HG03521 (cell line): Measurements from ENCODE around the gene FLT1.

Experiments
- ATAC-seq: cut with Tn5 transposase; IDR thresholded peaks from one replicate; pipeline ENCODE4 v1.9.1; 2021; ENCODE audit warnings: mild to moderate bottlenecking, moderate library complexity; ENCODE audit not compliant: unreplicated experiment

Gene FLT1

GRCh38 chr13:28490061-28490460 is 4.9 kb downstream of the FLT1 start:
- ATAC-seq = no peak

DNA sequence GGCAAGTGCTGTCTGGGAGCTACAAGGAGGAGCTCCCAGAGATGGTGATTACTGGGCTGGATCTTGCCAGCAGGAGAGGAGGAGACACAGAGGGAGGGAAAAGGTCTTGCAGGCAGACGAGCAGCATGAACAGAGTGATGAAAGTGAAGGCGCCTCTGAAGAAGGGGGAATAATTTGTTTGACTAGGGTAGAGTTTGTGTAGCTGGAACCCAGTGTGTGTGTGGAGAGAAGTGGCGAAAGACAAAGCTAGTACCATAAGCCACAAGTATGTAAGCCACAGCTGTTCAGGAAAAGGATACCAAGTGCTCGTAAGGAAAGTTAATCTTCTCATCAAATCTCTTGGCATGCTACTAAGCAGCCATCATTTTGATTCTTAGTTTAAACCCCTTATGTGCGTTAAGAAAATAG is 5.4 kb downstream of the FLT1 start:
- ATAC-seq = no peak

DNA sequence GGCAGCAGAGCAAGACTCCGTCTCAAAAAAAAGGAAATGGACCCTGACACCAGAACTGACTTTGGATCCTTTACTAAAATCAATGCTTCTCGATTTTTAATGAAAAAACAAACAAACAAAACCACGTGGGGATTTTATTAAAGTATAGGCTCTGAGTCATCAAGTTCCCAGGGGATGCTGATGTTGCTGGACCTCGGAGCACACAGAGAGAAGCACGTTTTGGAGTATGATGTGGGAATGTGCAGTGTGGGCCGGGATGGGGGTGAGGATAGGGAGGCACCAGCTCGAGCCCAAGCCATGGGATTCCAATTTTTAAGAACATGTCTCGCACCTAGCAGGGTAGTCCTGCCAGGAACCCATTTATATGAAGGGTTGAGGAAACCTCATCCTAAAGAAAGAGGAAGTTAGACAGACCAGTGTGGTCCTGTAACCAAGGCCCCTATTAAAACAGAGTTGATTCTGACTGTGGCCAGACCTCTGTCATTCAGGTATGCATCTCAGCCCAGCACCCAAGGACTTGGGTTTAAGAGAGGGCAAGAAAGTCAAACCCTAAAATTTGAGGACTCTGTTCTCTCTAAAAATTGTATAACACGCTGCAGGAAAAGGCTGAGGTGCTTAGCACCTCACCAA is 6.4 kb downstream of the FLT1 start:
- no peak for ATAC-seq

- no peak for ATAC-seq
Observed at GRCh38 chr13:28485996-28486543, 8.9 kb downstream of the FLT1 start.

DNA sequence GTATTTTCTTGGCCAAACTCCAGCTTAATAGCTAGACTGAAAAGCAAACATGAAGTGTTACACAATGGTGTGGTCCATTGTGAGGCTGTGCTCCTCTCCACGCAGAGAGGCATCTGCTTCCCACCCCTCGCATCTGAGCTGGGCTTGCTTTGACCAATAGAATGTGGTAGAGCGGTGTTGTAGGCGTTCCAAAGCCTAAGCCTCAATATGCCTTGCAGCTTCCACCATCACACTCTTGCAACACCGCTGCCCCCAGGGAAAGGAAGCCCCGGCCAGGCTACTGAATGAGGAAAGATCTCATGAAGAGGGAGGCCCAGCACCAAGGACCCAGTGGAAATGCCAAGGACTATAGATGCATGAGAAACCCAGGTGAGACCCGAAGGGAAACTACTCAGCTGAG is 9.4 kb downstream of the FLT1 start:
- no peak for ATAC-seq

GRCh38 chr13:28485097-28485496 is 9.8 kb downstream of the FLT1 start:
- ATAC-seq = no peak

- ATAC-seq = no peak
Observed at GRCh38 chr13:28483313-28483931, 11.5 kb downstream of the FLT1 start.

DNA sequence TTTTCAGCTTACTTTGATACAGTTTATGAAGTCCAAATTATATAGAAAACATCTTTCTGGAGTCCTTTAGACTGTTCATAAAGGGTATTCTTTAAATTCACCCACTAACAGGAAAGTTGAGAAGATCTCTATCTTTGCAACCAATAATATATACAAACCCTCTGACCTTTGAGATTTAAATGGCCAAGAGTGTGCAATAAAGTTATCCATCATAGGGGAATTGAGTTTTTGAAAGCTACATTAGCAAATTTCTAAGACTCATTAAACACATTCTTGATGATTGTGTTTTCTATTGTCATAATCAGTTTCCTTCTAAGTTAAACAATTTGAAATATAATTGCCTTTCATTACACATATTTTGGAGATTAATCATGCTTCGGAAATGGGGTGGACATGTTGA is 15.9 kb downstream of the FLT1 start:
- no peak for ATAC-seq

DNA sequence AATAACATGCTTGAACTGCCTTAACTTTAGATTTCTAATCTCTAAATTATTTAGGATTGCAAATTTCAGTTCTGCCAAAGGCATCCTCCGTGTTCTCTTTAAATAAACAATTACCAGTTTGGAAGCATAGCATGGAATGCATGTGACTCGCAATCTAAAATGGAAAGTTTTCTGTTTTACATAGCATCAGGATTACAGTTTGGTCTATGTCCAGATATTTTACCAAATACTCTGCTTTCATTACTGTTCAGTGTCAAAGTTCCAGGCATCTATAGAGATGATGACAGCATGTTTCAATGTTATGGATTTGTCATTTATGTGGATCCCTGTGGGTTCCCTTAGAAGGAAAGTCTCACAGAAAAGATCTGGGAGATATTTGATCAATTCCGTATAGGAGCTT is 16.8 kb downstream of the FLT1 start:
- ATAC-seq = no peak

- ATAC-seq = no peak
Observed at GRCh38 chr13:28477709-28477973, 17.3 kb downstream of the FLT1 start.

- ATAC-seq = no peak
Observed at GRCh38 chr13:28476919-28477708, 17.8 kb downstream of the FLT1 start.

GRCh38 chr13:28475916-28476725 is 18.8 kb downstream of the FLT1 start:
- no peak for ATAC-seq

GRCh38 chr13:28474491-28475134 is 20.3 kb downstream of the FLT1 start:
- ATAC-seq = no peak

GRCh38 chr13:28473044-28473443 is 21.9 kb downstream of the FLT1 start:
- ATAC-seq = no peak

DNA sequence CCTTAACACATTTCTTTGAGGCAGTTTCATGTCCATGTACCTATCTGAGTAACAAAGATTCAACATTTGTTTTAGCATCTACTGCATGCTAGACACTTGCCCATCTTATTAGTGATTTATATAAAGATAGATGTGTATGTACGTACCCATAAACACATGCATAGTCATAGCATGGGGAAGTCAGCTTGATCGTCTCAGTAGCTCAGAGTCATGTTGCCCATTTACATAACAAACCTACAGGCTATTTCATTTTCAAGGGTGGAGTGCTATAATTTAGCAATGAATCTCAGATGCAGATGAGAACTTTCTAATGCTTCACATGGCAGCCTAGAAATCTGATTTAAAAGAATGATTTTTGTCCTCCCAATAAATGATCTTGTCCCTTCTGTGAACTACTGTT is 23.5 kb downstream of the FLT1 start:
- no peak for ATAC-seq

DNA sequence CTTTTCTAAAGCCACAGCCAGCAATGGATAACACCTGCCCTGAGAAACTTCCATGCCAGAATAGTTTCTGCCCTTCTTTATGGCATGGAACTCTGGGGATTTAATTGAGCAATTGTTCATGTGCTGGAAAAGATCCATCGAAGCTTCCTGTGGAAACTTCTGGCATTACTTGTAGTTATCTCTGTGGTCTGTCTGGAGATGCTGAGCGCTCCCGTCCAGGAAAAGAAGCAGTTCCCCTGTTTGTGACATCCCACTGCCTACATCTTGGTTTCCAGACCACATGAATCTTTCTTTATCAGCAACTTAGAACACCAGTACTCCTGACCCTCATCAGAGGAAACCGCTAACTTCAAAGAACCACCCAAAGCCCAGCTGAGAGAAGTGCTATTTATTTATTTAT is 24.6 kb downstream of the FLT1 start:
- no peak for ATAC-seq

DNA sequence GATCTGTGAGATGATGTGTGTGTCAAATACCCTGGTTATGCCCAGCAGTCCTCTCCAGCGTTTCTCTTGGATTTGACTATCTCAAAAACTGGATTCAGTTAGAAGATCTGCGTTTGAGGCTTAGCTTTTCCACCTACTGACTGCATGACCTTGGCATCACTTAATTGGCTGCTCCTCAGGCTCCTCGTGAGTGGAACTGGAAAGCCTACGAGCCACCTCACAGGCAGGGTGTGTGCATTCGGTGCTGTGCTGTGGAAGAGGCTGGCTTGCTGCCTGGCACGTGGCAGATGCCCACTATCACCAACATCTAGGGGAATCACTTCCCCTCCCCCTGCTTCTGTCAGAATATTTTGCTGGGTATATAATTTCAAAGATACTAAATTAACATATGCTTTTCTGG is 25.6 kb downstream of the FLT1 start:
- no peak for ATAC-seq

DNA sequence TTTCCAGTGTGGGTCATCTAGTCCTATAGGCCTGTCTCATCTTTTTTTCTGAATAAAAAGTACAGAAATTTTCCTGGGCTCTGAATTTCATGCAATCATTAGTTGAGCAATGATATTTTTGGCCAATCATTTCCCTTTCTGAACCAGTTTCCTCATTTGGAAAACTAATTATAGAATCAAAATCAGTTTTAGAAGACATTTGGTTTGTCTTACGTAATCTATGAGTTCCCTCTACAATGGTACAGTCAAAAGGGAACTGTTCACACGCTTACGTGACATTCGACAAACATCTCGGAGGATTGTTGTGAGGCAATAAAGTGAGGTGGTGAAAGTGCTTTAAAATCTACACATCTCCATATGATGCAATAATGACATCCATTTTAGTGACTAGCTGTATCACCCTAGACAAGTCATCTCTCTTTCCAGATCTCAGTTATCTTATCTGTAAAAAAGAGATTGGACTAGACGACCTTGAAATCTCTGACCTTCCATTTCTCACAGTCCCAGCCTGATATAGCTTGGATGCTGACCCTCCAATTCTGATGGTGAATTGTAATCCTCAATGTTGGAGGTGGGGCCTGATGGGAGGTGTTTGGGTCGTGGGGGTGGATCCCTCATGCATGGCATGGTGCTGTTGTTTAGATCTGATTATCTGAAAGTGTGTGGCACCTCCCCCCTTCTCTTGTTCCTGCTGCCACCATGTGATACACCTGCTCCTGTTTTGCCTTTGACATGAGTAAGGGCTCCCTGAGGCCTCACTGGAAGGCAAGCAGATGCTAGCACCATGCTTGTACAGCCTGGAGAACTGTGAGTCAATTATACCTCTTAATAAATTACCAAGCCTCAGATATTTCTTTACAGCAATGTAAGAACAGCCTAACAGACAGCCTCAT is 26.7 kb downstream of the FLT1 start:
- no peak for ATAC-seq

GRCh38 chr13:28467034-28467433 is 27.9 kb downstream of the FLT1 start:
- no peak for ATAC-seq

- no peak for ATAC-seq
Observed at GRCh38 chr13:28466151-28466550, 28.8 kb downstream of the FLT1 start.
